ENCODE results near the gene TNFRSF11A.

GRCh38 chr18:62368100-62368499 lies 43.0 kb downstream of the TNFRSF11A start:
- TF ChIP-seq POLR2A (IDR thresholded peaks at IDR 0.05; ENCODE audit: low read length) = no peak
- TF ChIP-seq GATA1 (IDR thresholded peaks at IDR 0.05; ENCODE audit: low read depth, low read length) = no peak
